GM12892 (cell line): ENCODE data around the gene METAP1.
"Not testable (repeated sequence)": the region's sequence is repeated elsewhere in the genome, so short reads cannot be mapped to it uniquely, and the experiment has no call there.

Experiments
- DNase-seq: peaks from one replicate; pipeline ENCODE4 v3.0.0; 2011; ENCODE audit not compliant: insufficient read length
- FAIRE-seq: peaks from 2 replicates; lab custom pipeline; 2011; peaks lifted over from hg19 to GRCh38; lab: Jason Lieb, UNC
- POLR2A ChIP-seq: IDR thresholded peaks from 2 replicates; pipeline ENCODE4 v1.6.1; 2011; ENCODE audit warnings: low read depth, low read length, control low read depth
- POLR2AphosphoS5 ChIP-seq: IDR thresholded peaks from 2 replicates; pipeline ENCODE4 v1.6.1; 2011; ENCODE audit warnings: low read depth, low read length, control low read depth
- TAF1 ChIP-seq: IDR thresholded peaks from 2 replicates; pipeline ENCODE4 v1.6.1; 2011; ENCODE audit warnings: low read depth, mild to moderate bottlenecking, control low read depth, low read length, borderline replicate concordance

The METAP1 gene

DNA sequence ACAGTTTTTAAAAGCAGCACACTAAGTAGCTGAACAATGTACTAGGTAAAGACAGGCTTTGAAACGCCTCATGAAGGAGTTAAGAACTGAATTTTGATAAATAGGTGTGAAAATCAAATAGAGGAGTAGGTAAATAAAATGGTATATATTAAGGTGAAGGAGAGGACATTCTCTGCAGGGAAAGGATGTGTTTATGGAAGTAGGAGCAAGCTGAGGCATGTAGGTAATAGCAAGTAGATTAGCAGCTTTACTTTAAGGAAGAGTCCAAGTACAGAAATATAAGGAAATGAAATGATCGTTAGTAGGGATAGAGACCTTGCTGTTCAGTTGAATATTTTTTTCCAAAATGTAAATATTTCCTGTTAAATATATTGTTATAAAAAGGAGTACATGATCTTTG lies 12.5 kb downstream of the METAP1 start:
- no peak for FAIRE-seq
- TF ChIP-seq POLR2A: no peak
- TF ChIP-seq POLR2AphosphoS5: no peak
- no peak for TF ChIP-seq TAF1
- DNase-seq: no peak

DNA sequence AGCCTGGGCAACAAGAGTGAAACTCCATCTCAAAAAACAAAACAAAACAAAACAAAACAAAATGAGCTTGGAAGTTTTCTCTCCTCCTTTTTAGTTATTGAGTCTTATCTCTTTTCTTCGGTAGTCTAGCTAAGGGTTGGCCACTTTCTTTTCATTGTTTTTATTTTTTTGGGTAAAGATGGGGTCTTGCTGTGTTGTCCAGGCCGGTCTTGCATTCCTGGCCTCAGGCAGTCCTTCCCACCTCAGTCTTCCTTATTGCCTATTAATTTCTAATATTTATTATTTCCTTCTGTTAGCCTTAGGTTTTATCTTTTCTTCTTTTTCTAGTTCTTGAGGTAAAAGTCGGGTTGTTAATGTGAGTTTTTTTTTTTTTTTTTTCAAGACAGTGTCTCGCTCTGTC lies 16.4 kb downstream of the METAP1 start:
- TF ChIP-seq TAF1 (no peak), POLR2AphosphoS5 (no peak), POLR2A (no peak)
- DNase-seq (no peak), FAIRE-seq (no peak)

DNA sequence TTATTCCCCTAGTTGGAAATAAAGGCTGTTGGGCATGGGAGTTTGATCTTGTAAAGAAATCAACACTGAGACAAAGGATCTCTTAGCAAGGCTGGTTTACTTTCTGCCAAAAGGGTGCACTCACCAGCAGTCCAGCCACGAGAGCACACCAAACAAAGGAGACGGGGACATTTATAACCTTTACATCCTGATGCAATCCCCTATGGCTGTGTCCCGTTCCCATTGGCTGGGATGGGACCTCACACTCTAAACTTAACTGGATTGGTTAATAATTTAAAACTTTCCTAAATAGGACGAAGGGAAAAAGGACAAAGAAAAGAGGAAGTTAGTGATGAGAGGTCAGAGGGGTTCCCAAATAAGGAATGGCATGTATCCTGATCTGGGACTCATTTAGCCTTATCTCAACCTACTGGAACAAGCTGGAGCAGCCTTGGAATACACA lies 17.9 kb downstream of the METAP1 start:
- no peak for TF ChIP-seq POLR2A
- TF ChIP-seq TAF1: no peak
- TF ChIP-seq POLR2AphosphoS5: no peak
- FAIRE-seq (peak; percentile 50), DNase-seq (no peak)

DNA sequence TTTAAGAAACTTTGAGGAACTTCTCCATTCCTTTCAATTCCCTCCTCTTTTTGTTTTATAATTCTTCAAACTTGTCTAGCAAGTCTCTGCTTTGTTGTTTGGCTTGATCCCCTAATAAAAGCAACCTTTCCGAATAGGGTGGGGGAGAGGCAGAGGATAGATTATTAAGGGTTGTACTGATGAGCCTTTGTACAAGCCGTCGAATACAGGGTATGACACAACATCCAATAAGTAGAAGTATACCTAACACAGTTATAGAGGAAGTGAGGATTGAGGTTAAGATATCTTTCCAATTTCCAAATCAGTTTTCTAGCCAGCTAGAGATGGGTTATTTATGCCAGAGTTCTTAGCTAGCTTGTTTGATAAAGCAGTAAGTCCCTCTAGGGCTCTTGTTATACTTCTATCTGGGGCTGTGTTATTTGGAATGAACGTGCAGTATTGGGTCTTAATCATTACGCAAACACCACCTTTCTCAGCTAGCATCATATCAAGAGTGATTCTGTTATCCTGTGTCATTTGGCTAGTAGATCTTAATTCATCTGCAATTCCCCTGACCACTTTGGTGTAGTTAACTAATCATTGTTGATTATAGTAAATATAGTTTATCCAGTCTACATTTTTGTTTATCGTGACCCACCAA lies 18.5 kb downstream of the METAP1 start:
- FAIRE-seq (no peak), DNase-seq (no peak)
- no peak for TF ChIP-seq POLR2A

DNA sequence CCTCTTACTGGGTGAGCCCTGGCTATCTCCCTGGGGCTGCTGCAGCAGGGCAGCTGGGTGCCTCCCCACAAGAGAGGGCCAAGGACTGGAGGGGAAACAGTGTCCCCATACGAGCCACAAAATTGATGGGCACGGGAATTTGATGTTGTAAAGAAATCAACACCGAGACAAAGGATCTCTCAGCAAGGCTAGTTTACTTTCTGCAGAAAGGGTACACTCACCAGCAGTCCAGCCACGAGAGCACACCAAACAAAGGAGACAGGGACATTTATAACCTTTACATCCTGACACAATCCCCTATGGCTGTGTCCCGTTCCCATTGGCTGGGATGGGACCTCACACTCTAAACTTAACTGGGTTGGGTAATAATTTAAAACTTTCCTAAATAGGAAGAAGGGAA lies 25.9 kb downstream of the METAP1 start:
- TF ChIP-seq TAF1 (no peak), POLR2AphosphoS5 (no peak), POLR2A (no peak)
- FAIRE-seq: no peak
- DNase-seq: no peak

DNA sequence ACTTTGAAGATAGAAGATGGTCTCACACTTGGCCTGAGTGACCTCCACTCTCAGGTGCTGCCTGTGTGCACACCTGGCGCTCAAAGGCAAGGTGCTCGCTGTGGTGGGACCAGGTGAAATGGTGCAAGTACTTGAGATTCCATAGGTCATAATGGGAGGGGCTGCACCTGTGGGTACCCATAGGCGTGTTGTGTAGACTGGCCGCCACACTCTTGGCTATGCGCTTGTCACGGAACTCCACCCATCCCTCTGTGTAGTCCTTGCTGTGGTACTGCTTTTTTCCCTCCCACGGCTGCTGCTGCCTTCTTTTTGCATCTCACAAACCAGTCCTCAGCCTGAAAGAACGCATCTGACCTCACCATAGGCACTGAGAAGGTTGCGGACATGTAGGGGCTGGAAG lies 27.0 kb downstream of the METAP1 start:
- no peak for DNase-seq
- TF ChIP-seq POLR2AphosphoS5: no peak
- TF ChIP-seq POLR2A: no peak
- no peak for TF ChIP-seq TAF1
- FAIRE-seq: no peak

DNA sequence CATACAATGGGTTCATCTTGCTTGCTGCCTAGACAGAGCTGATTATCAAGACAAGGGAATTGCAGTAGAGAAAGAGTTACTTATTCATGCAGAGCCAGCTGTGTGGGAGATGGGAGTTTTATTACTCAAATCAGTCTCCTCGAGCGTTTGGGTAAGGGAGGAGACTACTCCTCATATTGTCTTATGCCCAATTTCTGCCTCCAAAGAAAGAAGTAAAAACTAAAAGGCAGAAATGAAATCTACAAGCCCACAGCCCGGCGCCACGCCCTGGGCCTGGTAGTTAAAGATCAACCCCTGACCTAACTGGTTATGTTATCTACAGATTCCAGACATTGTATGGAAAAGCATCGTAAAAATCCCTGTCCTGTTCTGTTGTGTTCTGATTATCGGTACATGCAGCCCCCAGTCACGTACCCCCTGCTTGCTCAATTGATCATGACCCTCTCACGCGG lies 28.3 kb downstream of the METAP1 start:
- not testable (repeated sequence) for FAIRE-seq, DNase-seq

DNA sequence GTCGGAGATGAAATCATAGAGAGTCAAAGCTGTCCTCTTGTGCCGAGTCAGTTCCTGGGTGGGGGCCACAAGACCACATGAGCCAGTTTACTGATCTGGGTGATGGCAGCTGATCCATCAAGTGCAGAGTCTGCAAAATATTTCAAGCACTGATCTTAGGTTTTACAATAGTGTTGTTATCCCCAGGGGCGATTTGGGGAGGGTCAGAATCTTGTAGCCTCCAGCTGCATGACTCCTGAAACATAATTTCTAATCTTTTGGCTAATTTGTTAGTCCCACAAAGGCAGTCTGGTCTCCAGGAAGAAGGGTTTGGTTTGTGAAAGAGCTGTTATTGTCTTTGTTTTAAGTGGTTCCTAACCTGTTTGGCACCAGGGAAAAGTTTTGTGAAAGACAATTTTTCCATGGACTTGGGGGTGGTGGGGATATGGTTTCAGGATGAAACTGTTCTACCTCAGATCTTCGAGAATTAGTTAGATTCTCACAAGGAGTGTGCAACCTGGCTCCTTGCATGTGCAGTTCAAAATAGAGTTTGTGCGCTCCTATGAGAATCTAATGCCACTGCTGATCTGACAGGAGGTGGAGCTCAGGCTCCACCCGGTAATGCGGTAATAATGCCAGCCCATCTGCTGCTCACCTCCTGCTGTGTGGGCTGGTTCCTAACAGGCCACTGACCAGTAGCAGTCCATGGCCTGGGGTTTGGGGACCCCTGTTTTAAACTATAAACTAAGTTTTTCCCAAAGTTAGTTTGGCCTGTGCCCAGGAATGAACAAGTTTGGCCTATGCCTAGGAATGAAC lies 29.2 kb downstream of the METAP1 start:
- DNase-seq: no peak

DNA sequence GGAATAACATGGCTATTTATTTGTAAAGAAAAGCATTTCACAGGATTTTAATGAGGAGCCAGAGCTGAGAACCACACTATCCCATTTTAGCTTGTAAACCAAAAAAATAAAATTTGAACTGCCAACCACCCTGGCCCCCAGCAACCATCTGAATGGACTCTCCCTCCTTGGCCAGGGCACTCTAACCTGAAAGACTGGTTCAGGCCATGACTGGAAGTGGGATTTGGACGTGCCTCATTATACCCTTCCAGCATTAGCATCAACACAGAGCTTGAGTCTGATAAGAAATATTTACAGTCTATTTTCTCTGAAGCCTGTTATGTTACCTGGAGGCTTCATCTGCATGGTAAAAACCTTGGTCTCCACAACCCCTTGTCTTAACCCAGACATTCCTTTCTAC lies 30.0 kb downstream of the METAP1 start:
- no peak for DNase-seq
- TF ChIP-seq TAF1 (no peak), POLR2AphosphoS5 (no peak), POLR2A (no peak)
- no peak for FAIRE-seq

More for the DNA sequence above, 29.2 kb downstream of the METAP1 start:
- no peak for FAIRE-seq
- TF ChIP-seq POLR2AphosphoS5 (no peak), POLR2A (no peak), TAF1 (no peak)

DNA sequence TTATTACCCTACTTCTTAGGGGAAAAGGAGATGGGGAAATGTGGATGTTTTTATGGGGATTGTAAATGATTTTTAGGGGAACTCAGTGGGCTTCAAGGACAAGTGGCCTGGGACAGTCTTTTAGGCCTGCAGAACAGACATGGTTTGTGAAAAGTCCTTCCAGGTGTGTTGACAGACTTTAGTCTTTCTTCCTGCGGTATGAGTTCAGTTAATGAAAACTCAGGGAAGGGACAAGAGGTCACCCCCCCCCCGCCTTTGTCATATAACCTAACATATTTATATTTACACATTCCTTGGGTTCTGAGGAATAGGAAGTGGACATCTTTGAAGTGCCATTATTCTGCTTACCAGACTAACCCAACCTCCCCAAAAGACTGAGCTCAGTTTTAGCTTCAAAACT lies 31.8 kb downstream of the METAP1 start:
- no peak for DNase-seq
- TF ChIP-seq POLR2A (no peak), TAF1 (no peak), POLR2AphosphoS5 (no peak)
- FAIRE-seq: no peak

DNA sequence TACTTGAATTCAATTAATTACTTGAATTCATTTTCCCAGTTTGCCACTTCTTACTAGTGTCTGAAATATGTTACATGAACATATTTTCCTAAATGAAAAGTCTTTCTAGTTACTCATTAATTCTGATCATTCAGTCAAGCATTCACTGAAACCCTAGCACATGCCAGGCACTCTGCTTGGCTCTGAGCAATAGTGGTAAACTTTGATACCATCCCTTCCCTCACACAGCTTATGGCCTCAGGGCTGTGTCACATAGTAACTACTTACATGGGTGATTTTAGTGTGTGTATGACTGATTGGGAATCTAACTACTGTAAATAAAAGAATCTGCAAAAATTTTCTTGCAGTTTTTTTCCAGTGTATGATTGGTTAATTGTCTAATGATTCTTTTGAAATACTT lies 32.7 kb downstream of the METAP1 start:
- TF ChIP-seq POLR2AphosphoS5 (no peak), POLR2A (no peak), TAF1 (no peak)
- FAIRE-seq: no peak
- no peak for DNase-seq

DNA sequence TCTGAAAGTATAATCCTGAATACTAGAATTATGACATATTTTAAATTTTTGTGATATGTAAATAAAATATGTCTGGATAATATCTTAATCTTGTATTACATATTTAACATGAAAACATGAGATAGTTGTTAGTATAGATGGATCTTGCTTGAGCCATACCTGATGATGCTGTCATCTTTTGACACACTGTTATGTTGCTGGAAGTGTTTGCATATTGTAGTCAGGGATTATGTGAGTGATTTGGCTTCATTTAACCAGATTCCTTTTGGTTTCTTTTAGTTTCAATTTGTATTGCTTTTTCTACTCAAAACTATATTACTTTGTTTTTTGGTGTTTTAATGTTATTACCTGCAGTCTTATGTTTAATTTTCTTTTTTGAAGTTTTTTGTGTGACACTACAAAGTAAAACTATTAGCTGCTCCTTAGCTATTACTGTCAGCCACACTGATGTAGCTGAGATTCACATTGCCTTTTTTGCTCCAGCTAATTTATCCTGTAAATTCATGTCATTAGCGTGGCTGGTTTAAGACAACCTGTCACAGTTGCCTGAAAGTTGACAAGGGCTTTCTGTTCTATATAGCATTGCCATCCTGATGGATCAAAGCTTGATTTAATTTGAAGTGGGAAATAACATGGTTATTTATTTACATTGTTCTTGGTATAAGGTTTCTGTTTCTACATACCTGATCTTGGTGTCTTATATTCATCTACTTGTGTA lies 33.7 kb downstream of the METAP1 start:
- no peak for DNase-seq
- no peak for FAIRE-seq
- TF ChIP-seq POLR2AphosphoS5 (no peak), TAF1 (no peak), POLR2A (no peak)

DNA sequence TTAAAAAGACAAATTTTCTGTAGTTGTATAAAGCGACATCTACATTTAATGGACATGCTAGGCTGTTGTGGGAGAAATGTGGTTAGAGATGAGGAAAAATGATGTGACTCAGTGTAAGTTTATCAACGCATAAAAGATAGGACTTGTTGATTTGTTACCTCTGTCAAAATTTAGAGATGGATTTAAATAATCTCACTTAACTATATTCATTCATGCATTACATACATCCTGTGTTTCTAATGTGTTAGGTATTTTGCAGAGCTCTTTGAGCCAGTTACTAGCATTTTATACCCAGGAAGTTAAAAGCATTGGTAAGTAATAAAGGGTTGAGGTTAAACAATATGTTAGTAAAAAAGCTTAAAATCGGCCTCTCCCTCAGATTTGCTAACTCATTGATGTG lies 34.3 kb downstream of the METAP1 start:
- DNase-seq (no peak), FAIRE-seq (no peak)
- TF ChIP-seq POLR2A: no peak
- no peak for TF ChIP-seq TAF1
- TF ChIP-seq POLR2AphosphoS5: no peak
